Sigmoid colon (tissue), 7 donors: ENCODE results near the gene PFDN1. TPM values are rescaled to one million over a fixed set of nuclear protein-coding genes. Genes with fewer than 3 reads are reported as not detected.

Experiments used
- DNase-seq: peaks from one replicate; pipeline ENCODE4 v3.0.0-alpha.2; 2019
- H3K27ac ChIP-seq, 4 donors: fragments of 200-600 bp; sonication (generic); one replicate each; pipeline ENCODE4 v1.5.1; 2016 to 2019; ENCODE audit warnings: mild to moderate bottlenecking in 1 of 4
- H3K27me3 ChIP-seq, 3 donors: fragments of 200-600 bp; sonication (generic); one replicate each; pipeline ENCODE4 v1.5.1; 2019; ENCODE audit warnings: mild to moderate bottlenecking in 1 of 3
- H3K36me3 ChIP-seq, 4 donors: fragments of 200-600 bp; sonication (generic); one replicate each; pipeline ENCODE4 v1.5.1; 2016 to 2019
- H3K4me1 ChIP-seq, 4 donors: fragments of 200-600 bp; sonication (generic); one replicate each; pipeline ENCODE4 v1.5.1; 2017 to 2019
- H3K4me3 ChIP-seq, 4 donors: fragments of 200-600 bp; sonication (generic); one replicate each; pipeline ENCODE4 v1.5.1; 2017 to 2019; ENCODE audit warnings: mild to moderate bottlenecking in 2 of 4, moderate library complexity in 1 of 4
- H3K9me3 ChIP-seq, 4 donors: fragments of 200-600 bp in 3 of 4; sonication (generic) in 3 of 4; one replicate each; pipeline versions ENCODE4 v1.5.1 to v1.6.1; 2013 to 2019
- EP300 ChIP-seq, 4 donors: sonication (generic); formaldehyde crosslinking; IDR thresholded peaks; one replicate each; pipeline ENCODE4 v1.6.1; 2017; ENCODE audit warnings: antibody characterized with exemption in 4 of 4
- POLR2A ChIP-seq, 2 donors: fragments of 450-650 bp; IDR thresholded peaks; one replicate each; pipeline ENCODE4 v1.6.1; 2016; ENCODE audit warnings: antibody characterized with exemption in 2 of 2, mild to moderate bottlenecking in 2 of 2, moderate library complexity in 2 of 2
- POLR2AphosphoS5 ChIP-seq, 4 donors: sonication (generic); formaldehyde crosslinking; IDR thresholded peaks; one replicate each; pipeline ENCODE4 v1.6.1; 2017; ENCODE audit warnings: antibody characterized with exemption in 4 of 4
- WGBS, 2 donors: extraction: QIAGEN DNeasy Blood & Tissue Kit; methylation state at CpG; one replicate each; pipeline ENCODE4 v1.1.7; 2013; 5-methylcytosine and 5-hydroxymethylcytosine counted together
- intact Hi-C: fragments of 100-400 bp; cut with DNase I; formaldehyde crosslinking; loops from one replicate; pipeline ENCODE4 v1.15.1; 2023
- polyA plus RNA-seq, 3 donors: library from polyadenylated mRNA; stranded (reverse); fragments of 200-250 nt; gene quantifications; one replicate each; pipeline ENCODE4 v1.2.3, GENCODE V29; 2013
- total RNA-seq, 4 donors: library from RNA; depleted of rRNA; stranded (reverse); fragments of >200 nt; gene quantifications; one replicate each; pipeline ENCODE4 v1.1.0, GENCODE V29; 2016
- TF ChIP-seq, protein P1 (sequence below), 4 experiments: fragments of 450-650 bp in 3 of 4; fragments of 200-600 bp in 1 of 4; IDR thresholded peaks; one replicate each; pipeline ENCODE4 v1.5.1; 2016 to 2019; ENCODE audit warnings: antibody characterized with exemption in 4 of 4, mild to moderate bottlenecking in 3 of 4, moderate library complexity in 2 of 4
- donor health status: healthy with polysubstance abuse.
- donor health status: Bipolar disorder and iron deficiency.
- donor health status: healthy.

PFDN1 gene
- total and polyA plus RNA-seq, 7 donors = 61.8 to 159 (median 88.2) TPM

GRCh38 chr5:140252470-140253126 is 50.3 kb downstream of the PFDN1 start:
- peaks cover 0 to 24% (median 11%) of the 10 kb centered on the region in 4 donors for H3K4me1 ChIP-seq
- H3K27ac ChIP-seq = no peak overlapping the region
- TF ChIP-seq, protein P1, sequence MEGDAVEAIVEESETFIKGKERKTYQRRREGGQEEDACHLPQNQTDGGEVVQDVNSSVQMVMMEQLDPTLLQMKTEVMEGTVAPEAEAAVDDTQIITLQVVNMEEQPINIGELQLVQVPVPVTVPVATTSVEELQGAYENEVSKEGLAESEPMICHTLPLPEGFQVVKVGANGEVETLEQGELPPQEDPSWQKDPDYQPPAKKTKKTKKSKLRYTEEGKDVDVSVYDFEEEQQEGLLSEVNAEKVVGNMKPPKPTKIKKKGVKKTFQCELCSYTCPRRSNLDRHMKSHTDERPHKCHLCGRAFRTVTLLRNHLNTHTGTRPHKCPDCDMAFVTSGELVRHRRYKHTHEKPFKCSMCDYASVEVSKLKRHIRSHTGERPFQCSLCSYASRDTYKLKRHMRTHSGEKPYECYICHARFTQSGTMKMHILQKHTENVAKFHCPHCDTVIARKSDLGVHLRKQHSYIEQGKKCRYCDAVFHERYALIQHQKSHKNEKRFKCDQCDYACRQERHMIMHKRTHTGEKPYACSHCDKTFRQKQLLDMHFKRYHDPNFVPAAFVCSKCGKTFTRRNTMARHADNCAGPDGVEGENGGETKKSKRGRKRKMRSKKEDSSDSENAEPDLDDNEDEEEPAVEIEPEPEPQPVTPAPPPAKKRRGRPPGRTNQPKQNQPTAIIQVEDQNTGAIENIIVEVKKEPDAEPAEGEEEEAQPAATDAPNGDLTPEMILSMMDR (IDR thresholded peaks at IDR 0.05) = no peak
- no peak for TF ChIP-seq POLR2A (IDR thresholded peaks at IDR 0.05)
- no peak for TF ChIP-seq POLR2AphosphoS5 (IDR thresholded peaks at IDR 0.05)
- no peak for TF ChIP-seq EP300 (IDR thresholded peaks at IDR 0.05)
- 95% methylated on average over 10 of the region's 10 CpGs for WGBS, 2 donors
- H3K9me3 ChIP-seq = no peaks in the 10 kb centered on the region
- intact Hi-C loops = no loop called here
- H3K36me3 ChIP-seq = peaks cover 0 to 11% (median 0%) of the 10 kb centered on the region in 4 donors
- no peak for DNase-seq
- no peaks in the 10 kb centered on the region for H3K27me3 ChIP-seq
- H3K4me3 ChIP-seq = no peak overlapping the region

DNA sequence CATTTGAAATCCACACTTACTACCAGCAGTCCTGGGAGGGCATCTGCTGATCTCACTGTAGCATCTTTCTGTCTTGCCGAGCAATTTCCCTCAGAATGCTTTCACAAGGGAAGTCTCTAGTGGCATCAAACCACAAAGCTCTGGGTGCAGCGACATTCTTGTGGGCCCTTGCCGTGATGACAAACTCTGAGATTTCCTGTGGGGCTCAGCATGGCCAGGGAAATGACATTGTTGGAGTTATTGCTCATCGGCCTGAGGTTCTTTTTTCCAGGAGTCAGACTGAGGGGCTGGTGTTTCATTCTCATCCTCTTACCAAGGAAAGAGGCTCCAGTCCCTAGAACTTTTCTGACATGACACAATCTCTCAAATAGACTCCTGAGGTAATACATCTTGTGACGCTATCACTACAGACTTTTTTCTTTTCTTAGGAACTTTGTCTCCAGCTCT is 51.4 kb downstream of the PFDN1 start:
- no peak for DNase-seq
- WGBS, 2 donors = 51 to 85% methylated on average over 5 of the region's 5 CpGs
- H3K27me3 ChIP-seq = no peaks in the 10 kb centered on the region
- peaks cover 0 to 11% (median 0%) of the 10 kb centered on the region in 4 donors for H3K36me3 ChIP-seq
- no peaks in the 10 kb centered on the region for H3K9me3 ChIP-seq
- TF ChIP-seq, protein P1 (IDR thresholded peaks at IDR 0.05) = no peak
- TF ChIP-seq POLR2AphosphoS5 (IDR thresholded peaks at IDR 0.05) (peak in 1 of 4 donors; percentile 23), EP300 (IDR thresholded peaks at IDR 0.05) (no peak), POLR2A (IDR thresholded peaks at IDR 0.05) (no peak)
- intact Hi-C loops = no loop called here
- H3K4me1 ChIP-seq = peaks cover 0 to 34% (median 18%) of the 10 kb centered on the region in 4 donors
- H3K27ac ChIP-seq = no peak overlapping the region
- no peak overlapping the region for H3K4me3 ChIP-seq

DNA sequence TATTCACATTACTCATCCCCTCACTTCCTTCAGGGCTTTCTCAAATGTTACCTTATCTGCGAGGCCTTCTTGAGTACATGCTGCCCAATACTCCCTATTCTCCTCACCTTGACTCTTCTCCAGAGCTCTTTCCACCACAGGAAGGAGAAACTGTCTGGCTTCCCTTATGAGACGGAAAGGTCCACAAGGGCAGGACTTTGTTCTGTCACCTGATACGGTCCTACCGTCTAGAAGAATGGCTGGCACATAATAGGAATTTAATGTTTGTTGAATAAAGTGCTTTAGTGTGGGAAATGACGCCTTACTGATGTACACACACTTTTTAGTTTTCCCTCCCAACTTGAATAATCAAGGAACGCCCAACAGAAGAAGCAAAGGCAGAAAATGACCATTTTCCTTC is 52.5 kb downstream of the PFDN1 start:
- Histone ChIP-seq H3K4me1 (peaks cover 0 to 44% (median 30%) of the 10 kb centered on the region in 4 donors), H3K27ac (no peak overlapping the region), H3K9me3 (no peaks in the 10 kb centered on the region), H3K27me3 (no peaks in the 10 kb centered on the region), H3K4me3 (no peak overlapping the region), H3K36me3 (peaks cover 0 to 11% (median 2%) of the 10 kb centered on the region in 4 donors)
- 49 to 83% methylated on average over 6 of the region's 6 CpGs for WGBS, 2 donors
- TF ChIP-seq POLR2A (IDR thresholded peaks at IDR 0.05) (no peak), EP300 (IDR thresholded peaks at IDR 0.05) (no peak), POLR2AphosphoS5 (IDR thresholded peaks at IDR 0.05) (no peak)
- TF ChIP-seq, protein P1 (IDR thresholded peaks at IDR 0.05) = no peak
- intact Hi-C loops = no loop called here
- no peak for DNase-seq

GRCh38 chr5:140249536-140249935 is 53.4 kb downstream of the PFDN1 start:
- intact Hi-C loops = loop anchor here (10.0 kb wide), 2 partner anchors 305 to 455 kb away; partner anchors contain the start of genes SRA1 and ZMAT2
- TF ChIP-seq, protein P1 (IDR thresholded peaks at IDR 0.05) = no peak
- TF ChIP-seq POLR2A (IDR thresholded peaks at IDR 0.05) = no peak
- Histone ChIP-seq H3K27ac (no peak overlapping the region), H3K4me3 (no peak overlapping the region), H3K9me3 (no peaks in the 10 kb centered on the region), H3K27me3 (no peaks in the 10 kb centered on the region), H3K4me1 (peaks cover 0 to 52% (median 38%) of the 10 kb centered on the region in 4 donors), H3K36me3 (peaks cover 0 to 11% (median 4%) of the 10 kb centered on the region in 4 donors)
- DNase-seq = no peak
- WGBS, 2 donors = 74 to 79% methylated on average over 5 of the region's 5 CpGs
